GM19025 (cell line): ENCODE data around the gene PTCD2.

Source experiments
- ATAC-seq: cut with Tn5 transposase; IDR thresholded peaks from one replicate; pipeline ENCODE4 v1.9.1; 2021; ENCODE audit warnings: mild to moderate bottlenecking, low read depth, moderate library complexity; ENCODE audit not compliant: unreplicated experiment

PTCD2 gene

DNA sequence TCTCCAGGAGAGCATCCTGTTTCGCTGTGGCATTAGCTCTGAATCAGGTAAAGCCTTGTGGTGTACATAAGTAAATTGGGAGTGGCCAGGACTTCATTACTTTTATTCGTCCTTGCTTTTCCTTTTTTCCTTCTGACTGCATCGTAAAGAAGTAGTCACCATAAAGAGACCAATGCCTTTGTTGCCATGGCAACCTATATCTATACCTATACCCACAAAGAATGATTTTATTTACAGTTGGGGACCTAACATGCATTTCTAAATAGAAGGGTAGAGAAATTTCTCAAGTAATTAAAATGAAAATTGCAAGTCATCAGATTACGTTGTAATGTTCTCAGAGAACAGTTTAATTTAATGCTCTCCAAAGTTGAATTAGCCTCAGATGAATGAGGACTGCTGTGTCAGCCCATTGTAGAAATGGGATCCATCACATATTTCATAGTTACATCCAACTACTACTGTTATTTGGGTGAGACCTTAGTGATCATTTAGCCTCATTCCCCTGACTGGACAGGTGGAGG is 18.6 kb downstream of the PTCD2 start:
- no peak for ATAC-seq

- no peak for ATAC-seq
Observed at GRCh38 chr5:72346398-72346797, 26.2 kb downstream of the PTCD2 start.

DNA sequence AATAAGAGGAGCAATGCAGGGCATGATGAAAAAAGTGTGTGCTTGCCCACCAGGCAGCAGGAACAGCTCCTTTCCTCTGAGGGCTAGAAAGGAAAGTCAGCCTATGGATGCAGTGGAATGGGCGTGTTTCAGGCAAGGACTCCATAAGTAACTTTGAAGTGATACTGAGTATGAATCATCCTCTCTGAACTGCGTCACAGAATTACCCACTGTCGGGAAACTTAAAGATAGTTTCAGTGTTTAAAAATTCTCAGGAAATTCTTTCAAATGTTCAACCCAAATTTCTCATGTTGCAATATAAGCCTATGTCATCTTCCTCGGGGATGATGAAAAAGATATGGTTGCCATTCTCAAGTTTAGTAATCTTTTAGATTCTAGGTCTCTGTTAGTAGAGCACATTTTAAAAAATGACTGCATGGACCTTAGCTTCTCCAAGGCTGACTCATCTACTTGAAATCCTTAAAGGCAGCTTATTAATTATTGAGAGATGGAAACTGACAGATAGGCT is 27.7 kb downstream of the PTCD2 start:
- ATAC-seq, result no peak

- no peak for ATAC-seq
Observed at GRCh38 chr5:72351376-72351775, 31.2 kb downstream of the PTCD2 start.

DNA sequence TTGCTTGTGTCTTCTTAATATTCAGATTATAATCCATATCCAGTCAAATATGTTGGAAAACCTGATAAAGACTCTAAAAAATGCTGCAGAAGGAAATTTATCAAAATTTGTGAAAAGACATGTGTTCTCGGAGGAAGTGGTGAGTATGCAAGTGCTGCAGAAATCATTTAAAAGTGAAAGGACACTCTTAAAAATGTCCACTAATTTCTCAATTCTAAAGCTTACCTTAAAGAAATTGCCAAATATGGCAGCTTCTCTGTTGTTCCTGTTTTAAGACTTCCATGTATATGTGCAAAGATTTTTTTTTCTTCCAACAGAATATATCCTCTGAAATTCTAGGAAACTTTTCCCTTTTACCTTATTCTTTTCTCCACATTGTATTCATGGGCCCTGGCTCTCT is 32.4 kb downstream of the PTCD2 start:
- no peak for ATAC-seq

DNA sequence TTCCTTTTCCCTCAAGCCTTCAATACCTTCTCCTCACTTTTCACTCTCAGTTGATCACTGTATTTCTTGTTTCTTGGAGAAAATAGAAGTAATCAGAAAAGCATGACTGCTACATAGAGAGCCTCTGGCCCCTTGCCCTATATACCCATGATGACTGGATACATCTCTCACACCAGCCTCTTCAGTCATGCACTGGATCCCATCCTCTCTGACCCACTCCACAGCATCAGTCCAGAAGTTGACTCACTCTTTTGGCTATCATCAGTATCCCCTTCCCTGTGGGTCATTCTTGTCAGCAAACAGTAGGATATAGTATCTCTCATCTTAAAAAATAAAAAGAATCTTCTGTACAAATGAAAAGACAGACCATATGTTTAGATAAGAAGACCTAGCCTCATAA is 32.9 kb downstream of the PTCD2 start:
- ATAC-seq, result no peak

DNA sequence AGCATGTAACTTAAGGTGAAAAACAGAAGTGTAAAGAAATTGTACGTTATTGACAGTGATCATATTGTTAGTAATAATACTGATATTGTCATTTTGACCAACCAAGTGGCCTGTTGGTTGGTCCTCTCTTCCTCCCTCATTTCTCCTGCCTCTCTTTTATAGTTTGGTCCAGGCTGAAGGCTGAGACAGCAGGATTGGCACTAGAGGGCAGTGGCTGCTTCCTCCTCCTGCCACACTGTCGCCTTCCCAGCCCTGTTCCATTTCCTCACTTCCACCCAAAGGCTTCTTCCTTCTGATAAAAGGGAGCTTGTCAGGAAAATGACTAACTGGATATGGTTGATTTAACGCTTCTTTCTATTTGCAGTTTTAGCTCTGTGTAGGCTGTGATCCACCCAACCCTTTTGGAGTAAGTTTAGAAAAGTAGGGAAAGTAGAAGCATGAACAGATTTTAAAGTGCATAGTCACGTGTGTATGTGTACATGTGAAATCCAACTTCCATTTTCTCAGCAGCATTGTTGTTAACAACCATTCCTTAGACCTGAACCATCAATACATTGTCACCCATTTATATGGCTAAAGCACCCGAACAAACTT is 35.6 kb downstream of the PTCD2 start:
- no peak for ATAC-seq

GRCh38 chr5:72356361-72356760 is 36.2 kb downstream of the PTCD2 start:
- no peak for ATAC-seq

GRCh38 chr5:72358925-72359324 is 38.8 kb downstream of the PTCD2 start:
- ATAC-seq, result no peak

DNA sequence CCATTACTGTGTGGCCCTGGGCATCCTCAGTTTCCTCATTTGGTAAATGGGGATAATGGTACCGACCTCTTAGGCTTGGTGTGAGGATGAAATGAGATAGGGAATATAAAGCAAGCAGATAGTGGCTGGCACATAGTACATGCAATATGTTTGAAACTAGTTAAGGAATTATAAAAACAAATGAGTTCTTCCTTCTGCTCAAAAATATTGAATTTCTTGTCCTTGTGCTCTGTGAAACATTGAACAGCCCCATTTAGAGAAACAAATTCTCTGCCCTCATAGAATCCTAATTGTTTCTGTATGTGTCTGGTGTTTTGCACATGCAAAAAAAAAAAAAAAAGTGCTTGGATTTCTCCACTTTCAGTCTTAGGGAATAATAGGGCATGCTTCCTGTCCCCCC is 39.7 kb downstream of the PTCD2 start:
- ATAC-seq, result no peak

DNA sequence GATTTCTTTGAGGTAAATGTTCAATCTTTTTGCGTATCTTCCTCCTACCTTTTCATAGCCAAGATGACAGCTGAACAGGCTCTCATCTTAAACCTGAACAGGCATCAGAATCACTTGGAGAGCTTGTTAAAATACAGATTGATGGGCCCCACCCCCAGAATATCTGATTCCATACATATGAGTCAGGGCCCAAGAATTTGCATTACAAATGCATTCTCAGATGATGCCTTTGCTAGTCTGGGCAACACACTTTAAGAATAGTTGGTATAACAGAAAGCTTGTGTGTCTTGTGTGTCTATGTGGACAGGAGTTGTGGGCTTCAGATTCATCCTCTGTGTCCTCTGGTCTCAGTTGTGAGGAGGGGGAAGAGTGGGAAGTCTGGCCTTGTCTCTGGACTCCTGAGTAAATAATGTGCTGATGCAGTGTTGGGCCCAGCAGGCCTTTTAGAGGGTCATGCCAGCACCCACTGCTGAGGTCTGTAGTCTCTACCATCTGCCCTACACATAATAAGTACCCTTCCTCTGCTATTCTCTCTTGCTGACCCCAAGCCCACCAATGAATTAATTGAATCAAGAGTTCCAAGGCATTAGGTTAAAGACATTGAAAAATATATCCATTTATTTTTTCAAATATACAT is 43.1 kb downstream of the PTCD2 start:
- ATAC-seq, result no peak

- no peak for ATAC-seq
Observed at GRCh38 chr5:72364171-72364570, 44.0 kb downstream of the PTCD2 start.

DNA sequence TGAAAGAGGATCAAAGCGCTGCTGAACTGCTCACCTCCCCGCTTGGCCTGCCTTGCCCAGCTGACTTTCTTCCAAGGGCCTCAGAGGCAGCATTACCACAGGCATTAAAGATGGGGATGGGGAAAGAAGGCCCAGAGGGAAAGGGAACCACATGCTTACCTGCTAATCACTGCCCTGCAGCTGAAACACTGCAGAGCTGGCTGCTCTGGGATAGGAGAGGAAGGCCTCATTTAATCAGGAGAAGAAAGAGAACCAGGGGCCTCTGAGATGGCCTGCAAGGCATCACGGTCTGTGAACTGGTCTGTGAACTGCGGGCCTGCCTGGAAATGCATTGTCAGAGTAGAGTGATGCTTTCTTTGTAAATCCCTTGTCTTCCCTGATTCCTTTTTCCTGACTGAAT is 44.8 kb downstream of the PTCD2 start:
- ATAC-seq, result no peak

DNA sequence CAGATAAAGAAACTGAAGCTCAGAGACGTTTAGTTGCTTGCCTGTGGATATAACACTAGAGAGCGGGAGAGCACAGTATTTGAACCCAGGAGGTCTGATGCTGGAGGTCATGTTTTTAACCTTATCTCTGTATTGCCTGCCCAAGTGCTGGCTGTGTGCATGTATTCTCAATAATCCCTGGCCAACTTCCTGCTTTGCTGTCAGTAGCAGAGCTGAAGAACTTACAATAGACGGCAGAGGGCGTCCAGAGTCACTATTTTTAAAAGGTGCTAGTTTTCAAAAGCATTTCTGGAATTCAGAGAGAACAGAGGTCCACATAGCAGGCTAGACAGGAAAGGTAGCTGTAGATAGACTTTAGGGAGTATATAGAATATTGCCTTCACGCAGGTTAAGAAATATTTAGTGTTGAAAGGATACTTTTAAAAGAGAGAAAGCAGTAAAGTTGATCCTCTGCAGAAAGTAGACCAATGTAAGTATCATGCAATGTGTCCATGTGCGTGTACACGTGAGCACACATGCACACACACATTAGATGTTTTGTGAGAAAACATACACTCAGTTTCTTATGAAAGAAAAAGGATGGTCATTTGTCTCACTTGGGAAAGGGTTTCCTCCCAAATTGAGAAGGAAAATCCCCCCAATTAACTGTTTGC is 46.3 kb downstream of the PTCD2 start:
- ATAC-seq, result no peak

DNA sequence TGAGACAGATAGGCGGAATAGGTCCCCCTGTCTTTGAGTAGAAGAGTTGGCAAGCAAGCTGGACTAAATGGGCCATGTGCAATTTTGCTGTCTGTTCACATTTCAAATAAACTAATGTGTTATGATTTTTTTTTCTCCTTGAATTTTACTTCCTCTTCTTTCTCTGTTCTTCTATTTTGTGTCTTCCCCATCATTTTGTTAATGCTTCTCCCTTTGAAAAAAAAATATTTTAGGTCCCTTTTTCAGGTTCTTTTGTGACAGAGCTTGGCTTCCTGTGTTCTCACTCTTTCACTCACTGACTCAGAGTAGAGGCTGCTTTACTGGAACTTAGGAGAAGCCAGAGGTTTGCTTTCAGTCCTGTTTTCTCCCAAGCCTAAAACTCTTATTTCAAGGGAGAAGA is 48.1 kb downstream of the PTCD2 start:
- no peak for ATAC-seq

DNA sequence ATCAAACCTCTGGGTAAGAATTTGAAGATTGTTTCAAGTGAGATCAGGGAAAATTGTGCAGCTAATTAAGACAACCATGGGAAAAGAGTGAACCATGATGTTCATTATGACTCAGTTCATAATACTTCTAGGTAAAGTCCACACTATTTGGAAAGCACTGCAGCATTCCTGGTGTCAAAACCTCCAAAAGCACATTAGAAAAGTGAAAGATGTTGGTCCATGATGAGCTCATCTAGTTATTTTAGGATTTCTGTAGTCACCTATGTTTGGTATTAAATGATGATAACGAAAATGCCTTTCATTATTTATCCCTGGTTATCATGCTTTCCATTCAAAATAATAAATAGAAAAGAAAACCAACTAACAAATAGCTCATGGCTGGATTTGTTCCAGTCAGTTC is 49.1 kb downstream of the PTCD2 start:
- ATAC-seq, result no peak

GRCh38 chr5:72369711-72370110 is 49.5 kb downstream of the PTCD2 start:
- ATAC-seq, result no peak

DNA sequence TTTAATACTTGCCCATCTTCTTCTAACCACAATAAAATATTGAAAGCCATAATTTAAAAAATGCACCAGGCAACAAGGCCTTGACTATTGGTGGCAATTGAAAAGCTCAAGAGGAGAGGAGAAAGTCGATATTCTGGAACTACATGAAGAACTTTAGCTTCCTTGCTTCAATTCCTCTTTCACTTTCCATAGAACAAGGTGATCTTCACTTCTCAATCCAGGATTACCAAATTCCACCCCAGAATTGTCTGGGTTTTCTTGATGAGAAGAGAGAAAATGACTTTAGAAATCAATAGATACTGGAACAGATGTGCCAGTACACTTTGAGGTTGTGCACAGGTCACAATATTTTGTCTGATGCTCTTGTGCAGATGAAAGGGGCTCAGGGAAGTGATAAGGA is 52.2 kb downstream of the PTCD2 start:
- no peak for ATAC-seq

GRCh38 chr5:72372923-72373322 is 52.8 kb downstream of the PTCD2 start:
- no peak for ATAC-seq

DNA sequence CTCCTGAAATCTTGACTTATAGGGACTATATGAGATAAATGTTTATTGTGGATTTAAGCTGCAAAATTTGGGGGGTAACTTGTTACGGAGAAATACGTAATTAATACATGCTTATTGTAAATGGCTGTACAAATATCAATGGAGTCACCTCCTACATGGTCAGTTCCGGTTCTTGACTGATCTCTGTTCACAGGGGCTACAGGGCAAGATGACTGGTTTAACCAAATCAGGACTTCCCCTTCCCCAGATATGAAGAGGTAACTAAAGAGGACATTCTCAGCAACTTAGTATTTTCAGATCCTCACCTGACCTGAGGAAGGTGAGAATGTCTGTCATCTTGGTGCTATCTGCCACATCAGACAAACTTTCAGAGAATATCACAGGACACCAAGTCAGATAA is 54.7 kb downstream of the PTCD2 start:
- no peak for ATAC-seq

DNA sequence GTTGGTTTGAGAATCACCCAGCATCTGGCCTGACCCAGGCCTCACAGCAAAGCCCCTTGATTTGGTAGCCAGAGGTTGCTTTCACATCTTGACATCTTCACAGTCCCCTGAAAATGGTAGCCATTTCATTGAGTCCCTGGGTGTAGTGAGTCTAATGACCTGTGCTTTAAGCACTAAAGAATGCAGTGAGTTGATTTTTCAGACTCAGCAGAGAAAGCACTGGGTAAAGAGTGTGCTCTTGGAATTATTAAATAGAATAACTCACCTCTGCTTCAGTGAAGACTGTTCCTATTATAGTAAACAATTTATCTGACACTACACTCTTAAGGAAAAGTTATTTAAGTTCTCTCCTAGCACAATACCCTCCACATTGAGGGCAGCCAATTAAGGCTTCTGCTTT is 56.2 kb downstream of the PTCD2 start:
- ATAC-seq, result no peak
